ENCODE measurements around the gene ANKRD10.
A peak's percentile ranks its signal among the peaks of the same experiment; 100 is the strongest.
"Not testable (repeated sequence)": the region's sequence is repeated elsewhere in the genome, so short reads cannot be mapped to it uniquely, and the experiment has no call there.

ANKRD10 gene

DNA sequence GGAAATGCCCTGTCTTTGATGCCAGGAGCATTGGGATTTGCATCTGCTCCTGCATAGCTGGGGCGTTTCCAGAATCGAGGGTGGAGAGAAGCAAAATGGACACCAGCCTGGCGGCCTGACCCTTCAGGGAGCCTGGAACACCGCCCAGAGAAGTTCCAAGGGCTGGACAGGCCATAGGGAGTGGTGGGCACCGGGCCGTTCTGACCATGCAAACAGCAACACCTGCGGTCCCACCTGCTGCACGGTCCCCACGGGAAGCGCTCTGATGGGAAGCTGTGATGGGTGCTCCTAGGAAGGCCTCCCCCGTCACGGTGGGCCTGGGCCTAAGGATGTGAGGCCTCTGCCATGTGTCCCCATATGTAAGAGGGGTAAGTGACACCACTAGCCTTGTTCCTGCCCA lies 34.2 kb upstream of the ANKRD10 start:
- H3K4me1 ChIP-seq (ENCODE audit: control insufficient read depth, insufficient read depth, low read length), result no peaks in the 10 kb centered on the region
- no peaks in the 10 kb centered on the region for H3K9me3 ChIP-seq (ENCODE audit: control insufficient read depth, insufficient read depth, low read depth, low read length)
- ChIA-PET CTCF (no interaction called here), POLR2A (no interaction called here)
- H3K4me3 ChIP-seq (ENCODE audit: low read depth, low read length), result no peak overlapping the region
- H3K27ac ChIP-seq (ENCODE audit: extremely low read depth, low read depth, low read length), result no peak overlapping the region
- peak; percentile 23; the same call in 1 of the 2 replicates for TF ChIP-seq SCRT2 (tag by site-specific recombination; IDR thresholded peaks at IDR 0.05)
- TF ChIP-seq ZNF664 (tag by site-specific recombination; IDR thresholded peaks at IDR 0.05), result no peak
- H3K36me3 ChIP-seq (ENCODE audit: control insufficient read depth in 2 of 2, insufficient read depth in 1 of 2, low read length in 2 of 2), result no peaks in the 10 kb centered on the region

- POLR2A ChIA-PET; H3K9me3 ChIP-seq (ENCODE audit: control insufficient read depth, insufficient read depth, low read depth, low read length); CTCF ChIA-PET; H3K4me1 ChIP-seq (ENCODE audit: control insufficient read depth, insufficient read depth, low read length); H3K36me3 ChIP-seq (ENCODE audit: control insufficient read depth in 2 of 2, insufficient read depth in 1 of 2, low read length in 2 of 2); H3K4me3 ChIP-seq (ENCODE audit: low read depth, low read length); H3K27ac ChIP-seq (ENCODE audit: extremely low read depth, low read depth, low read length): not testable (repeated sequence)
Measured at GRCh38 chr13:110947338-110947737, 32.5 kb upstream of the ANKRD10 start.

GRCh38 chr13:110945928-110946570 lies 31.2 kb upstream of the ANKRD10 start:
- no peaks in the 10 kb centered on the region for H3K4me1 ChIP-seq (ENCODE audit: control insufficient read depth, insufficient read depth, low read length)
- H3K27ac ChIP-seq (ENCODE audit: extremely low read depth, low read depth, low read length), result no peak overlapping the region
- ChIA-PET CTCF (no interaction called here), POLR2A (no interaction called here)
- H3K9me3 ChIP-seq (ENCODE audit: control insufficient read depth, insufficient read depth, low read depth, low read length), result no peaks in the 10 kb centered on the region
- no peaks in the 10 kb centered on the region for H3K36me3 ChIP-seq (ENCODE audit: control insufficient read depth in 2 of 2, insufficient read depth in 1 of 2, low read length in 2 of 2)
- H3K4me3 ChIP-seq (ENCODE audit: low read depth, low read length), result no peak overlapping the region
- no peak for TF ChIP-seq ZNF510 (tag by site-specific recombination; IDR thresholded peaks at IDR 0.05; ENCODE audit: insufficient replicate concordance)
- TF ChIP-seq ZBTB1 (tag by site-specific recombination; IDR thresholded peaks at IDR 0.05), result no peak
- TF ChIP-seq ZNF670 (tag by site-specific recombination; IDR thresholded peaks at IDR 0.05; ENCODE audit: low read depth), result no peak
- no peak for TF ChIP-seq ZSCAN4 (tag by site-specific recombination; IDR thresholded peaks at IDR 0.05)
- TF ChIP-seq ZXDB (tag by site-specific recombination; IDR thresholded peaks at IDR 0.05), result no peak
- TF ChIP-seq ZBTB6 (tag by site-specific recombination; IDR thresholded peaks at IDR 0.05), result no peak
- TF ChIP-seq ZNF2 (tag by site-specific recombination; IDR thresholded peaks at IDR 0.05), result no peak
- TF ChIP-seq ZNF658 (tag by site-specific recombination; IDR thresholded peaks at IDR 0.05), result no peak
- TF ChIP-seq YY1 (tag by site-specific recombination; IDR thresholded peaks at IDR 0.05), result no peak
- no peak for TF ChIP-seq ZSCAN18 (tag by site-specific recombination; IDR thresholded peaks at IDR 0.05)
- TF ChIP-seq PRDM1 (tag by site-specific recombination; IDR thresholded peaks at IDR 0.05), result no peak
- TF ChIP-seq ZBTB26 (tag by site-specific recombination; optimal IDR thresholded peaks at IDR 0.05), result no peak
- TF ChIP-seq ZNF174 (tag by site-specific recombination; IDR thresholded peaks at IDR 0.05), result no peak
- no peak; the same call in 1 of the 2 replicates for TF ChIP-seq ZFHX2 (tag by site-specific recombination; conservative IDR thresholded peaks at IDR 0.05)
- no peak for TF ChIP-seq ZBTB10 (tag by site-specific recombination; IDR thresholded peaks at IDR 0.05)

Measured in HEK293 (cell line).